ENCODE data around the gene SLC4A5.

Gene SLC4A5

GRCh38 chr2:74343316-74343715 lies at the start of gene SLC4A5:
Gene SLC4A5, minus strand, starts transcription at chr2:74343416. Its CDS starts 28,393 bp downstream, at chr2:74315023.
- Histone ChIP-seq H3K79me2 (ENCODE audit: control insufficient read depth, low read length) (no peaks in the 10 kb centered on the region), H3K4me2 (ENCODE audit: low read length) (no peak within 1 kb of the TSS), H3K9me3 (ENCODE audit: control insufficient read depth, insufficient read depth, low read length) (no peaks in the 10 kb centered on the region), H3K27me3 (ENCODE audit: control insufficient read depth, low read length) (peaks cover 51% of the 10 kb centered on the region), H3K4me1 (ENCODE audit: control insufficient read depth, low read length) (no peaks in the 10 kb centered on the region), H4K20me1 (ENCODE audit: control insufficient read depth, insufficient read depth, low read depth, low read length) (no peaks in the 10 kb centered on the region), H3K4me3 (ENCODE audit: low read length) (no peak within 1 kb of the TSS), H3F3A (ENCODE audit: control insufficient read depth, insufficient read depth) (no peaks in the 10 kb centered on the region), H3K27ac (ENCODE audit: low read depth, low read length) (no peak within 1 kb of the TSS), H3K36me3 (ENCODE audit: control insufficient read depth, low read length) (no peaks in the 10 kb centered on the region), H3K9me2 (replicated peaks; ENCODE audit: control insufficient read depth, low read length) (no peaks in the 10 kb centered on the region)
- no peak for TF ChIP-seq CTCF (IDR thresholded peaks at IDR 0.05; ENCODE audit: low read depth, low read length, poor library complexity, severe bottlenecking)
- no peak for TF ChIP-seq EZH2phosphoT487 (IDR thresholded peaks at IDR 0.05; ENCODE audit: borderline replicate concordance, low read length)

- peaks cover 21% of the 10 kb centered on the region for H3K4me1 ChIP-seq (ENCODE audit: control insufficient read depth, low read length)
- H3K4me3 ChIP-seq (ENCODE audit: low read length), result peak overlapping the region; percentile 86
Observed at GRCh38 chr2:74392449-74392743, 49.2 kb upstream of the SLC4A5 start.

GRCh38 chr2:74391580-74392448 lies 48.6 kb upstream of the SLC4A5 start:
- Histone ChIP-seq H4K20me1 (ENCODE audit: control insufficient read depth, insufficient read depth, low read depth, low read length) (no peaks in the 10 kb centered on the region), H3K79me2 (ENCODE audit: control insufficient read depth, low read length) (peaks cover 48% of the 10 kb centered on the region), H3K9me3 (ENCODE audit: control insufficient read depth, insufficient read depth, low read length) (no peaks in the 10 kb centered on the region), H3K4me1 (ENCODE audit: control insufficient read depth, low read length) (peaks cover 21% of the 10 kb centered on the region), H3K27ac (ENCODE audit: low read depth, low read length) (peak overlapping the region; percentile 55; the same call in 1 of the 2 replicates), H3K4me2 (ENCODE audit: low read length) (peak overlapping the region; percentile 96), H3K27me3 (ENCODE audit: control insufficient read depth, low read length) (no peaks in the 10 kb centered on the region), H3K9me2 (replicated peaks; ENCODE audit: control insufficient read depth, low read length) (no peaks in the 10 kb centered on the region), H3K36me3 (ENCODE audit: control insufficient read depth, low read length) (no peaks in the 10 kb centered on the region), H3F3A (ENCODE audit: control insufficient read depth, insufficient read depth) (no peaks in the 10 kb centered on the region), H3K4me3 (ENCODE audit: low read length) (peak overlapping the region; percentile 86)
- no peak for TF ChIP-seq EZH2phosphoT487 (IDR thresholded peaks at IDR 0.05; ENCODE audit: borderline replicate concordance, low read length)
- peak; percentile 96 for TF ChIP-seq CTCF (IDR thresholded peaks at IDR 0.05; ENCODE audit: low read depth, low read length, poor library complexity, severe bottlenecking)

More at GRCh38 chr2:74392449-74392743, 49.2 kb upstream of the SLC4A5 start:
- no peaks in the 10 kb centered on the region for H4K20me1 ChIP-seq (ENCODE audit: control insufficient read depth, insufficient read depth, low read depth, low read length)
- H3K79me2 ChIP-seq (ENCODE audit: control insufficient read depth, low read length), result peaks cover 42% of the 10 kb centered on the region
- no peaks in the 10 kb centered on the region for H3K9me2 ChIP-seq (replicated peaks; ENCODE audit: control insufficient read depth, low read length)
- H3F3A ChIP-seq (ENCODE audit: control insufficient read depth, insufficient read depth), result no peaks in the 10 kb centered on the region
- H3K36me3 ChIP-seq (ENCODE audit: control insufficient read depth, low read length), result no peaks in the 10 kb centered on the region
- no peak overlapping the region for H3K27ac ChIP-seq (ENCODE audit: low read depth, low read length)
- H3K9me3 ChIP-seq (ENCODE audit: control insufficient read depth, insufficient read depth, low read length), result no peaks in the 10 kb centered on the region
- TF ChIP-seq CTCF (IDR thresholded peaks at IDR 0.05; ENCODE audit: low read depth, low read length, poor library complexity, severe bottlenecking) (no peak), EZH2phosphoT487 (IDR thresholded peaks at IDR 0.05; ENCODE audit: borderline replicate concordance, low read length) (no peak)
- H3K27me3 ChIP-seq (ENCODE audit: control insufficient read depth, low read length), result no peaks in the 10 kb centered on the region
- H3K4me2 ChIP-seq (ENCODE audit: low read length), result peak overlapping the region; percentile 96

All from DOHH2 (cell line).